Glutamatergic neuron (in vitro differentiated cells): Measurements from ENCODE around the gene TTC29. TPM values are rescaled to one million over a fixed set of nuclear protein-coding genes. Genes with fewer than 3 reads are reported as not detected.

ENCODE experiments used
- DNase-seq: peaks from one replicate; pipeline ENCODE4 v3.0.0; 2022
- H3K27ac Mint-ChIP-seq: one replicate; pipeline ENCODE4 v1.8.0; 2020; ENCODE audit warnings: mild to moderate bottlenecking, mixed read lengths, inconsistent platforms; ENCODE audit not compliant: unreplicated experiment
- H3K27me3 Mint-ChIP-seq: one replicate; pipeline ENCODE4 v1.8.0; 2020; ENCODE audit warnings: mild to moderate bottlenecking, moderate library complexity, mixed read lengths, inconsistent platforms; ENCODE audit not compliant: unreplicated experiment
- H3K36me3 Mint-ChIP-seq: one replicate; pipeline ENCODE4 v1.8.0; 2020; ENCODE audit warnings: mild to moderate bottlenecking, mixed read lengths, inconsistent platforms; ENCODE audit not compliant: unreplicated experiment
- H3K4me1 Mint-ChIP-seq: one replicate; pipeline ENCODE4 v1.8.0; 2020; ENCODE audit warnings: mild to moderate bottlenecking, low read depth, mixed read lengths, inconsistent platforms; ENCODE audit not compliant: unreplicated experiment
- H3K4me3 Mint-ChIP-seq: one replicate; pipeline ENCODE4 v1.8.0; 2020; ENCODE audit warnings: mild to moderate bottlenecking, mixed read lengths, inconsistent platforms; ENCODE audit not compliant: unreplicated experiment
- H3K9me3 Mint-ChIP-seq: one replicate; pipeline ENCODE4 v1.8.0; 2020; ENCODE audit warnings: mild to moderate bottlenecking, moderate library complexity, mixed read lengths, inconsistent platforms; ENCODE audit not compliant: unreplicated experiment
- CTCF ChIP-seq: fragments of 200-600 bp; sonication (generic); IDR thresholded peaks from one replicate; pipeline ENCODE4 v1.5.0; 2021; ENCODE audit not compliant: partially characterized antibody, unreplicated experiment
- total RNA-seq: library from RNA; stranded (reverse); fragmentation: NEBNext Ultra II Directional; extraction: Animal tissue kit (Norgen Biotek cat#: 25700); gene quantifications from one replicate; pipeline ENCODE4 v1.2.1, GENCODE V29; 2021; ENCODE audit not compliant: unreplicated experiment

Gene TTC29
- total RNA-seq, 1 donor from 2014 or later = 0.44 TPM

- Mint-ChIP-seq H3K36me3 (no peaks in the 10 kb centered on the region), H3K27me3 (peaks cover 3% of the 10 kb centered on the region), H3K9me3 (peaks cover 6% of the 10 kb centered on the region), H3K4me1 (peaks cover 38% of the 10 kb centered on the region), H3K27ac (peak overlapping the region; percentile 88), H3K4me3 (peak overlapping the region; percentile 53)
- DNase-seq = no peak
- TF ChIP-seq CTCF = no peak
These were observed 29.9 kb upstream of the TTC29 start for GRCh38 chr4:146975527-146975926.

GRCh38 chr4:146975036-146975435, 29.4 kb upstream of the TTC29 start:
- peaks cover 38% of the 10 kb centered on the region for H3K4me1 Mint-ChIP-seq
- no peak for DNase-seq
- H3K9me3 Mint-ChIP-seq = peaks cover 6% of the 10 kb centered on the region
- peaks cover 3% of the 10 kb centered on the region for H3K27me3 Mint-ChIP-seq
- H3K36me3 Mint-ChIP-seq = no peaks in the 10 kb centered on the region
- H3K4me3 Mint-ChIP-seq = peak overlapping the region; percentile 59
- peak overlapping the region; percentile 88 for H3K27ac Mint-ChIP-seq
- no peak for TF ChIP-seq CTCF

- DNase-seq = no peak
- Mint-ChIP-seq H3K27ac (no peak overlapping the region), H3K9me3 (peaks cover 6% of the 10 kb centered on the region), H3K4me1 (peaks cover 31% of the 10 kb centered on the region), H3K4me3 (no peak overlapping the region), H3K36me3 (no peaks in the 10 kb centered on the region), H3K27me3 (peaks cover 3% of the 10 kb centered on the region)
- no peak for TF ChIP-seq CTCF
These were observed 26.4 kb upstream of the TTC29 start for GRCh38 chr4:146972036-146972435.

GRCh38 chr4:146969126-146969525, 23.5 kb upstream of the TTC29 start:
- no peak overlapping the region for H3K27ac Mint-ChIP-seq
- peaks cover 2% of the 10 kb centered on the region for H3K27me3 Mint-ChIP-seq
- H3K36me3 Mint-ChIP-seq = no peaks in the 10 kb centered on the region
- H3K4me1 Mint-ChIP-seq = peaks cover 5% of the 10 kb centered on the region
- no peak for DNase-seq
- TF ChIP-seq CTCF = no peak
- H3K4me3 Mint-ChIP-seq = no peak overlapping the region
- H3K9me3 Mint-ChIP-seq = no peaks in the 10 kb centered on the region

- Mint-ChIP-seq H3K4me1 (peaks cover 2% of the 10 kb centered on the region), H3K9me3 (no peaks in the 10 kb centered on the region), H3K36me3 (no peaks in the 10 kb centered on the region), H3K4me3 (no peak overlapping the region), H3K27me3 (no peaks in the 10 kb centered on the region), H3K27ac (no peak overlapping the region)
- DNase-seq = no peak
- TF ChIP-seq CTCF = no peak
These were observed 15.0 kb upstream of the TTC29 start for GRCh38 chr4:146960634-146961033.
